Smooth muscle cell of bladder (primary cell): Measurements from ENCODE around the gene SPRR2B. TPM values are rescaled to one million over a fixed set of nuclear protein-coding genes. Genes with fewer than 3 reads are reported as not detected.

Experiments
- total RNA-seq: library from RNA; depleted of rRNA; stranded (reverse); fragments of >200 nt; gene quantifications from 2 replicates; pipeline ENCODE4 v1.2.3, GENCODE V29; 2014

Gene SPRR2B
- not detected in 2 replicates for total RNA-seq

DNA sequence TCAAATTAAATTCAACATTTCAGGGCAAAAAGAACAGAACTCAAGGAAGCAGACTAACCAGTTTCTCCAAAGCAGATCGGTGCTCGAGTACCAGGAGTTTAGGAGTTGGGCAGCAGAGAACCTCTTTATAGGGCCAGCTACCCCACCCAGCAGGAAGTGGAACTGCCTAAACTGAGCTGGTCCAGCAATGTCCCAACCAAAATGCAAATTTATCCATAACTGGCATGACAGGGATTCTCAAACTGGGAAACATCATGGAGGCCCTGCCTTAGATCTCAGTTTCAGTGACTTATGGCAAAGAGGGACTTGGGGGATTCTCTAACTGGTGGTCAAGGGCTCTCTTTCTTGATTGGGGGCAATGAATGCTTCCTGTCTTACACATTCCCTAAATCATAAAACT is at the start of gene SPRR2B:
TSS of gene SPRR2B (minus strand) at position 101 of the 400 bp plus-strand sequence. CDS start 772 bp downstream, outside the sequence.

GRCh38 chr1:153113416-153113815 is 42.0 kb upstream of the SPRR2B start, which contains the start of gene SPRR2F:
SPRR2F (minus strand) TSS chr1:153113516; CDS start chr1:153112733, 783 bp downstream.

GRCh38 chr1:153094426-153094825 is 23.0 kb upstream of the SPRR2B start, which contains the start of gene SPRR2E:
SPRR2E (minus strand) TSS chr1:153094526; CDS start chr1:153093751, 775 bp downstream.

GRCh38 chr1:153057375-153057774 is 14.0 kb downstream of the SPRR2B start, which contains the start of gene SPRR2A:
SPRR2A (minus strand) TSS chr1:153057512; CDS start chr1:153056735, 777 bp downstream.

GRCh38 chr1:153040950-153041631 is 30.3 kb downstream of the SPRR2B start, which contains the start of gene SPRR2D:
SPRR2D (minus strand) TSS chr1:153041120; CDS start chr1:153040346, 774 bp downstream.

DNA sequence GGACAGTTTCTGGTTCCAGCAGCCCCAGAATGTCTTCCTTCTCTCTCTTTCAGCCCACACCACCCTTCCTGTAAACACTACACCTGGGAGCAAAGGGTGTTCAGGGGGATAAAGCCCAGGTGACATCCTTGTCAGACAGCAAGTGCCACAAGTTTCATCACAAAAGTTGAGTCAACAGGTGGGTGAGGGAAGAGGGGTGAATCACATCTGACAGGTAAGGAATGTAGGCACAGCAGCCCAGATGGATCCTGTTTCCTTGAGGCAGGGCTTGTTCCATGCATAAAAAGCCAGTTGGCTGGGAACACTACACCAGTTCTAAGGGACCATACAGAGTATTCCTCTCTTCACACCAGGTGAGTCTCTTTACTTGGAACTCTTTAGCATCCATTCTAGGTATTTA is 40.5 kb downstream of the SPRR2B start, which contains the start of gene SPRR1B:
TSS of gene SPRR1B (plus strand) at position 309 of the 400 bp plus-strand sequence. CDS start 1,143 bp downstream, outside the sequence.

Other genes starting within 250 kb of the SPRR2B start
- not detected in 2 replicates for gene LCE1A, start 244.1 kb downstream of the SPRR2B start, total RNA-seq
- gene LCE6A, start 228.8 kb downstream of the SPRR2B start, total RNA-seq, result not detected in 2 replicates
- not detected in 2 replicates for gene LCE7A, start 211.6 kb downstream of the SPRR2B start, total RNA-seq
- gene SMCP, start 193.3 kb downstream of the SPRR2B start, total RNA-seq, result not detected in 2 replicates
- gene IVL, start 163.1 kb downstream of the SPRR2B start, total RNA-seq, result not detected in 2 replicates
- gene SPRR5, start 124.4 kb downstream of the SPRR2B start, total RNA-seq, result not detected in 2 replicates
- not detected in 2 replicates for gene SPRR4, start 101.0 kb downstream of the SPRR2B start, total RNA-seq
- gene SPRR1A, start 87.5 kb downstream of the SPRR2B start, total RNA-seq, result not detected in 2 replicates
- gene SPRR3, start 69.9 kb downstream of the SPRR2B start, total RNA-seq, result not detected in 2 replicates
- gene SPRR1B, start 40.4 kb downstream of the SPRR2B start, total RNA-seq, result not detected in 2 replicates
- gene SPRR2D, start 30.5 kb downstream of the SPRR2B start, total RNA-seq, result not detected in 2 replicates
- gene SPRR2A, start 14.1 kb downstream of the SPRR2B start, total RNA-seq, result not detected in 2 replicates
- not detected in 2 replicates for gene SPRR2E, start 22.9 kb upstream of the SPRR2B start, total RNA-seq
- not detected in 2 replicates for gene SPRR2F, start 41.9 kb upstream of the SPRR2B start, total RNA-seq
- not detected in 2 replicates for gene SPRR2G, start 79.3 kb upstream of the SPRR2B start, total RNA-seq
- gene LELP1, start 131.8 kb upstream of the SPRR2B start, total RNA-seq, result not detected in 2 replicates
- gene PRR9, start 146.0 kb upstream of the SPRR2B start, total RNA-seq, result not detected in 2 replicates
- gene LORICRIN, start 188.1 kb upstream of the SPRR2B start, total RNA-seq, result not detected in 2 replicates
- not detected in 2 replicates for gene PGLYRP3, start 241.3 kb upstream of the SPRR2B start, total RNA-seq